Neural progenitor cell (in vitro differentiated cells): Measurements from ENCODE around the gene TRAPPC6A. TPM values are rescaled to one million over a fixed set of nuclear protein-coding genes. Genes with fewer than 3 reads are reported as not detected.
"Not testable (repeated sequence)": the region's sequence is repeated elsewhere in the genome, so short reads cannot be mapped to it uniquely, and the experiment has no call there.

Experiments used
- DNase-seq: peaks from one replicate; pipeline ENCODE4 v3.0.0-alpha.2; 2016; ENCODE audit warnings: low spot score
- H2AFZ ChIP-seq: fragments of 200-600 bp; sonication (generic); replicated peaks from 2 replicates; pipeline ENCODE4 v1.6.1; 2016; ENCODE audit warnings: antibody characterized with exemption
- H3F3A ChIP-seq: fragments of 200-600 bp; sonication (generic); 2 replicates; pipeline ENCODE4 v1.6.1; 2016; ENCODE audit warnings: antibody characterized with exemption, low read depth
- H3K27ac ChIP-seq: fragments of 200-600 bp; sonication (generic); 2 replicates; pipeline ENCODE4 v1.5.1; 2016; ENCODE audit warnings: mild to moderate bottlenecking
- H3K27me3 ChIP-seq: fragments of 200-600 bp; sonication (generic); 2 replicates; pipeline ENCODE4 v1.6.1; 2016; ENCODE audit warnings: mild to moderate bottlenecking, moderate library complexity
- H3K36me3 ChIP-seq: fragments of 200-600 bp; sonication (generic); 2 replicates; pipeline ENCODE4 v1.5.1; 2016
- H3K4me1 ChIP-seq: fragments of 200-600 bp; sonication (generic); 2 replicates; pipeline ENCODE4 v1.6.1; 2016; ENCODE audit warnings: mixed run types
- H3K4me2 ChIP-seq: fragments of 200-600 bp; sonication (generic); 2 replicates; pipeline ENCODE4 v1.6.1; 2016
- H3K4me3 ChIP-seq: fragments of 200-600 bp; sonication (generic); 2 replicates; pipeline ENCODE4 v1.5.1; 2016
- H3K79me2 ChIP-seq: fragments of 200-600 bp; sonication (generic); 2 replicates; pipeline ENCODE4 v1.6.1; 2016; ENCODE audit warnings: low read depth
- H3K9ac ChIP-seq: fragments of 200-600 bp; sonication (generic); 2 replicates; pipeline ENCODE4 v1.6.1; 2016
- H3K9me3 ChIP-seq: fragments of 200-600 bp; sonication (generic); 2 replicates; pipeline ENCODE4 v1.5.1; 2016; ENCODE audit warnings: low read depth
- H4K20me1 ChIP-seq: fragments of 200-600 bp; sonication (generic); 2 replicates; pipeline ENCODE4 v1.6.1; 2016; ENCODE audit warnings: low read depth
- H3K27ac Mint-ChIP-seq: 3 replicates; pipeline ENCODE4 v1.8.0; 2021; ENCODE audit warnings: mixed read lengths
- H3K27me3 Mint-ChIP-seq: 2 replicates; pipeline ENCODE4 v1.8.0; 2022; ENCODE audit warnings: low read depth, mild to moderate bottlenecking, inconsistent platforms, moderate library complexity, mixed read lengths; ENCODE audit not compliant: insufficient read depth
- H3K36me3 Mint-ChIP-seq: 3 replicates; pipeline ENCODE4 v1.8.0; 2021; ENCODE audit warnings: mixed read lengths
- H3K4me1 Mint-ChIP-seq: 3 replicates; pipeline ENCODE4 v1.8.0; 2021; ENCODE audit warnings: mixed read lengths
- H3K4me3 Mint-ChIP-seq: 3 replicates; pipeline ENCODE4 v1.8.0; 2021; ENCODE audit warnings: mild to moderate bottlenecking, moderate library complexity, mixed read lengths
- H3K9me3 Mint-ChIP-seq: 3 replicates; pipeline ENCODE4 v1.8.0; 2020; ENCODE audit warnings: mixed read lengths
- CTCF ChIP-seq: fragments of 200-600 bp; sonication (generic); IDR thresholded peaks from 2 replicates; pipeline ENCODE4 v1.5.1; 2017; ENCODE audit warnings: antibody characterized with exemption, mild to moderate bottlenecking
- EZH2 ChIP-seq: fragments of 200-600 bp; sonication (generic); IDR thresholded peaks from 2 replicates; pipeline ENCODE4 v1.6.1; 2017; ENCODE audit warnings: antibody characterized with exemption, mild to moderate bottlenecking, moderate library complexity
- EZH2phosphoT487 ChIP-seq: fragments of 200-600 bp; sonication (generic); IDR thresholded peaks from 2 replicates; pipeline ENCODE4 v1.6.1; 2017; ENCODE audit warnings: antibody characterized with exemption
- total RNA-seq: library from RNA; depleted of rRNA; stranded (reverse); fragments of >200 nt; gene quantifications from 2 replicates; pipeline ENCODE4 v1.2.3, GENCODE V29; 2015; ENCODE audit warnings: low replicate concordance

The TRAPPC6A gene
- total RNA-seq, 1 donor from 2014 or later = 24.7 TPM

GRCh38 chr19:45119582-45119981 lies 58.5 kb downstream of the TRAPPC6A start:
- peaks cover 5% of the 10 kb centered on the region for H3K27me3 Mint-ChIP-seq
- Histone ChIP-seq H3K4me2 (no peak overlapping the region), H3K9me3 (no peaks in the 10 kb centered on the region), H3F3A (peaks cover 4% of the 10 kb centered on the region), H3K27ac (no peak overlapping the region), H3K4me1 (peaks cover 11% of the 10 kb centered on the region), H3K79me2 (peaks cover 84% of the 10 kb centered on the region), H4K20me1 (peaks cover 97% of the 10 kb centered on the region), H3K27me3 (no peaks in the 10 kb centered on the region), H3K4me3 (no peak overlapping the region), H3K9ac (no peak overlapping the region), H3K36me3 (no peaks in the 10 kb centered on the region), H2AFZ (no peak overlapping the region)
- no peak overlapping the region for H3K27ac Mint-ChIP-seq
- TF ChIP-seq EZH2phosphoT487 (no peak), EZH2 (no peak), CTCF (no peak)
- H3K4me1 Mint-ChIP-seq = peaks cover 28% of the 10 kb centered on the region
- no peaks in the 10 kb centered on the region for H3K9me3 Mint-ChIP-seq
- H3K4me3 Mint-ChIP-seq = no peak overlapping the region
- H3K36me3 Mint-ChIP-seq = no peaks in the 10 kb centered on the region
- no peak for DNase-seq

- H3K27me3 ChIP-seq, H2AFZ ChIP-seq, H3K4me3 Mint-ChIP-seq, H3K27ac Mint-ChIP-seq, H3K4me3 ChIP-seq, DNase-seq, H3K27ac ChIP-seq, H3K9me3 ChIP-seq, H3K36me3 Mint-ChIP-seq, H3K9ac ChIP-seq, H3K4me2 ChIP-seq, H3K36me3 ChIP-seq, H3K27me3 Mint-ChIP-seq, H3F3A ChIP-seq, H3K9me3 Mint-ChIP-seq: not testable (repeated sequence)
- H3K4me1 Mint-ChIP-seq = peaks cover 23% of the 10 kb centered on the region
- Histone ChIP-seq H4K20me1 (peaks cover 97% of the 10 kb centered on the region), H3K79me2 (peaks cover 88% of the 10 kb centered on the region), H3K4me1 (peaks cover 11% of the 10 kb centered on the region)
Measured at GRCh38 chr19:45118591-45119355, 59.3 kb downstream of the TRAPPC6A start.

- H4K20me1 ChIP-seq = peaks cover 97% of the 10 kb centered on the region
- DNase-seq = no peak
- Mint-ChIP-seq H3K4me3 (no peak overlapping the region), H3K27me3 (peaks cover 5% of the 10 kb centered on the region), H3K4me1 (peaks cover 22% of the 10 kb centered on the region), H3K9me3 (no peaks in the 10 kb centered on the region), H3K36me3 (no peaks in the 10 kb centered on the region), H3K27ac (no peak overlapping the region)
- H3K4me1 ChIP-seq = peaks cover 11% of the 10 kb centered on the region
- H3K4me2 ChIP-seq = no peak overlapping the region
- no peak overlapping the region for H3K4me3 ChIP-seq
- no peak overlapping the region for H2AFZ ChIP-seq
- peaks cover 93% of the 10 kb centered on the region for H3K79me2 ChIP-seq
- no peaks in the 10 kb centered on the region for H3K36me3 ChIP-seq
- H3F3A ChIP-seq = peaks cover 4% of the 10 kb centered on the region
- H3K9ac ChIP-seq = no peak overlapping the region
- H3K27ac ChIP-seq = no peak overlapping the region
- no peak for TF ChIP-seq EZH2phosphoT487
- no peak for TF ChIP-seq EZH2
- no peak for TF ChIP-seq CTCF
- no peaks in the 10 kb centered on the region for H3K27me3 ChIP-seq
- no peaks in the 10 kb centered on the region for H3K9me3 ChIP-seq
Measured at GRCh38 chr19:45118106-45118505, 59.9 kb downstream of the TRAPPC6A start.

GRCh38 chr19:45117671-45118070 lies 60.4 kb downstream of the TRAPPC6A start:
- Mint-ChIP-seq H3K4me3 (no peak overlapping the region), H3K27me3 (peaks cover 5% of the 10 kb centered on the region), H3K4me1 (peaks cover 22% of the 10 kb centered on the region), H3K9me3 (no peaks in the 10 kb centered on the region), H3K27ac (no peak overlapping the region), H3K36me3 (no peaks in the 10 kb centered on the region)
- H3K27me3 ChIP-seq = no peaks in the 10 kb centered on the region
- H3K4me1 ChIP-seq = peaks cover 11% of the 10 kb centered on the region
- H3K27ac ChIP-seq = no peak overlapping the region
- H4K20me1 ChIP-seq = peaks cover 97% of the 10 kb centered on the region
- no peaks in the 10 kb centered on the region for H3K9me3 ChIP-seq
- H3F3A ChIP-seq = peaks cover 4% of the 10 kb centered on the region
- no peak for DNase-seq
- TF ChIP-seq EZH2 = no peak
- no peak overlapping the region for H3K9ac ChIP-seq
- H3K36me3 ChIP-seq = no peaks in the 10 kb centered on the region
- no peak overlapping the region for H2AFZ ChIP-seq
- peaks cover 96% of the 10 kb centered on the region for H3K79me2 ChIP-seq
- no peak overlapping the region for H3K4me3 ChIP-seq
- H3K4me2 ChIP-seq = peak overlapping the region; percentile 52
